NCI-H345 (cell line): ENCODE results near the gene ARHGDIB.
A peak's percentile ranks its signal among the peaks of the same experiment; 100 is the strongest.

Source experiments
- DNase-seq: peaks from one replicate; lab custom pipeline; 2025; lab: John Stamatoyannopoulos, UW

ARHGDIB gene

GRCh38 chr12:14930299-14930698 is 31.1 kb downstream of the ARHGDIB start:
- DNase-seq, result no peak

- no peak for DNase-seq
These were observed 32.5 kb downstream of the ARHGDIB start for GRCh38 chr12:14928931-14929330.

- no peak for DNase-seq
These were observed 34.1 kb downstream of the ARHGDIB start for GRCh38 chr12:14927267-14927666.

GRCh38 chr12:14924541-14924940 is 36.9 kb downstream of the ARHGDIB start:
- DNase-seq, result no peak

GRCh38 chr12:14923944-14924343 is 37.5 kb downstream of the ARHGDIB start:
- DNase-seq, result no peak

- no peak for DNase-seq
These were observed 40.2 kb downstream of the ARHGDIB start for GRCh38 chr12:14921218-14921617.

GRCh38 chr12:14920475-14921126 is 40.8 kb downstream of the ARHGDIB start:
- DNase-seq, result no peak

GRCh38 chr12:14919455-14919854 is 41.9 kb downstream of the ARHGDIB start:
- no peak for DNase-seq

- DNase-seq, result peak; percentile 26
These were observed 45.7 kb downstream of the ARHGDIB start for GRCh38 chr12:14915736-14916135.

- DNase-seq, result no peak
These were observed 48.0 kb downstream of the ARHGDIB start for GRCh38 chr12:14913381-14913781.

GRCh38 chr12:14911131-14911530 is 50.3 kb downstream of the ARHGDIB start:
- DNase-seq, result no peak

GRCh38 chr12:14910090-14910915 is 51.1 kb downstream of the ARHGDIB start:
- DNase-seq, result no peak

- DNase-seq, result no peak
These were observed 53.4 kb downstream of the ARHGDIB start for GRCh38 chr12:14907953-14908352.

GRCh38 chr12:14906114-14906513 is 55.3 kb downstream of the ARHGDIB start:
- no peak for DNase-seq

- DNase-seq, result no peak
These were observed 56.0 kb downstream of the ARHGDIB start for GRCh38 chr12:14905269-14906004.

- no peak for DNase-seq
These were observed 56.5 kb downstream of the ARHGDIB start for GRCh38 chr12:14904854-14905253.

- peak; percentile 29 for DNase-seq
These were observed 57.9 kb downstream of the ARHGDIB start for GRCh38 chr12:14903386-14904098.

- no peak for DNase-seq
These were observed 58.9 kb downstream of the ARHGDIB start for GRCh38 chr12:14902465-14902864.

GRCh38 chr12:14901228-14901562 is 60.2 kb downstream of the ARHGDIB start:
- no peak for DNase-seq

GRCh38 chr12:14900521-14901227 is 60.7 kb downstream of the ARHGDIB start:
- no peak for DNase-seq

- DNase-seq, result no peak
These were observed 64.8 kb downstream of the ARHGDIB start for GRCh38 chr12:14896521-14897169.
